GM18951 (cell line): ENCODE data around the gene HNRNPL.
"Not testable (repeated sequence)": the region's sequence is repeated elsewhere in the genome, so short reads cannot be mapped to it uniquely, and the experiment has no call there.

Source experiments
- POLR2A ChIP-seq: IDR thresholded peaks from 4 replicates; pipeline ENCODE4 v1.6.1; 2011; ENCODE audit warnings: mild to moderate bottlenecking; ENCODE audit not compliant: insufficient read length, insufficient read depth; ENCODE audit errors: extremely low read depth
- in situ Hi-C: fragments of 300-500 bp; cut with MboI; formaldehyde crosslinking; loops from one replicate; pipeline ENCODE4 v1.12.0; 2022; ENCODE audit warnings: low sequenced_read_pairs, mixed read lengths, inconsistent platforms; ENCODE audit not compliant: unreplicated experiment

The HNRNPL gene

DNA sequence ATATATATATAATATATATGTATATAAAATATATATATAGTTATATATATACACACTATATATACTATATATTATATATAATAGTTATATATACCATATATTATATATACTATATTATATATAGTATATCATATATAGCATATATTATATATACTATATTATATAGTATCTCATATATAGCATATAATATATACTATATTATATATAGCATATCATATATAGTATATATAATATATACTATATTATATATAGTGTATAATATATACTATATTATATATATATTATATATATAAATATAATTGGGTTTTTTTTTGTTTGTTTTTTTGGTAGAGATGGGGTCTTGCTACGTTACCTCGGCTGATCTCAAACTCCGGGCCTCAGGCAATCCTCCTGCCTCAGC, 11.6 kb upstream of the HNRNPL start:
- no peak for TF ChIP-seq POLR2A
- in situ Hi-C loops, result no loop called here

GRCh38 chr19:38859631-38860204, 9.9 kb upstream of the HNRNPL start:
- in situ Hi-C loops, result not testable (repeated sequence)

- no peak for TF ChIP-seq POLR2A
- in situ Hi-C loops, result no loop called here
Observed at GRCh38 chr19:38856813-38857212, 7.0 kb upstream of the HNRNPL start.

DNA sequence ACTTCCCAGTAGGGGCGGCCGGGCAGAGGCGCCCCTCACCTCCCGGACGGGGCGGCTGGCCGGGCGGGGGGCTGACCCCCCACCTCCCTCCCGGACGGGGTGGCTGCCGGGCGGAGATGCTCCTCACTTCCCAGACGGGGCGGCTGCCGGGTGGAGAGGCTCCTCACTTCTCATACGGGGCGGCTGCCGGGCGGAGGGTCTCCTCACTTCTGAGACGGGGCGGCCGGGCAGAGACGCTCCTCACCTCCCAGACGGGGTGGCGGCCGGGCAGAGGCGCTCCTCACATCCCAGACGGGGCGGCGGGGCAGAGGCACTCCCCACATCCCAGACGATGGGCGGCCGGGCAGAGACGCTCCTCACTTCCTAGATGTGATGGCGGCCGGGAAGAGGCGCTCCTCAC, 6.0 kb upstream of the HNRNPL start:
- in situ Hi-C loops, result not testable (repeated sequence)

GRCh38 chr19:38854961-38855360, 5.2 kb upstream of the HNRNPL start:
- in situ Hi-C loops, result not testable (repeated sequence)

- TF ChIP-seq POLR2A, result no peak
- in situ Hi-C loops, result no loop called here
Observed at GRCh38 chr19:38853214-38853613, 3.4 kb upstream of the HNRNPL start.

GRCh38 chr19:38852231-38853044, 2.7 kb upstream of the HNRNPL start:
- in situ Hi-C loops, result no loop called here
- peak; percentile 20 for TF ChIP-seq POLR2A

DNA sequence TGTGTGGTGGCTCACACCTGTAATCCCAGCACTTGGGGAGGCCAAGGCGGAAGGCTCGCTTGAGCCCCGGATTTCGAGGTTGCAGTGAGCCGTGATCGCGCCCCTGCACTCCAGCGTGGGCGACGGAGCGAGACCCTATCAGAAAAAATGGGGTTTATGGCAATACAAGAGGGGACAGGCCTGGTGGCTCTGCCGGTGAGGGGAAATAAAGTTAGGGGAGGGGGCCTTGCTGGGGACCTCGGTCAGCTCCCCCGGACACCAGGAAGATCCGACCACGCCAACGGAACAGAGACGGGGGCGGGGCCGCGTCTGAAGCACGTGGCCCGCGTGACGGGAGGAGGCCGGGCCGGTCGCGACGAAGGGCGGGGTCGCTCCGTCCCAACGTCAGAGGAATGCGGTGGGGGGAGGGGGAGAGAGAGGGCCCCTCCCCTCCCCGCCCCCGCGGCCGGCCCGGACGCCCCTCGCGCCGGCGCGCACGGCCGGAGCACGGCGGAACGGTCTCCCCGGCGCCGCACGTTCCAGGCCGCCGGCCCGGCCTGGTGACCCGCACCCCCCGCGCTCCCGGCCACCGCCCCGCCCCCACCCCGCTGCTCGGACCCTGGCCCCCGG, 1.9 kb upstream of the HNRNPL start:
- TF ChIP-seq POLR2A, result peak; percentile 67
- in situ Hi-C loops, result no loop called here

DNA sequence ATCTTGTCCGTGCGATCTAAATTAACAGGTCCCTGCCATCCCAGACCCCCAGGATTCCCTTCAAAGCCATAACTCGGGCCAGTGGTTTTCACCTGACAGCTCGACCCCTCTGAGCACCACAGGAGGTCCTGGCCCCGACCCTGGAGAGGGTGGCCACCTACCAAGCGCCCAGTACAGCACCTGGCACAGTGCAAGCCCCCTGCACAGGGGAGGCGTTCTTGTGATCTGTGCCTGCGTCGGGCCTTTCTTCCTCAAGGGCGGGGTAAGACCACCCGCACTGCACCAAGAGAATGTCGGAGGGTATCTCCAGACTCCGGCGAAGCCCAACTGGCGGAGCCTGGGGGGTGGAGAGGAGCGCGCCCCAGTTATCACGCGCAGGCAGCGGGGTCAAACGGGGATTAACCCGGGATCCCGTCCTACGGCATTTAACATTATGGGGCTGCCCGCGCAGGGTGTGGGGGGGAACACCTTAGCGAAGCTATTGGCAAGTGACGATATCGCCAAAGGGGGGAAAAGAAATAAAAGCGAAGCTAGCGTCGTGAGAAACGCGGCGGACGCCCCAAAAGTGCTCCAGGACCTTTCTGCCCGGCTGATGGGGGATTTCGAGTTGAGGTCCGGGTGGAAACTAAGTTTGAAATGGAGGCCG, 1.3 kb upstream of the HNRNPL start:
- in situ Hi-C loops, result no loop called here
- no peak for TF ChIP-seq POLR2A

DNA sequence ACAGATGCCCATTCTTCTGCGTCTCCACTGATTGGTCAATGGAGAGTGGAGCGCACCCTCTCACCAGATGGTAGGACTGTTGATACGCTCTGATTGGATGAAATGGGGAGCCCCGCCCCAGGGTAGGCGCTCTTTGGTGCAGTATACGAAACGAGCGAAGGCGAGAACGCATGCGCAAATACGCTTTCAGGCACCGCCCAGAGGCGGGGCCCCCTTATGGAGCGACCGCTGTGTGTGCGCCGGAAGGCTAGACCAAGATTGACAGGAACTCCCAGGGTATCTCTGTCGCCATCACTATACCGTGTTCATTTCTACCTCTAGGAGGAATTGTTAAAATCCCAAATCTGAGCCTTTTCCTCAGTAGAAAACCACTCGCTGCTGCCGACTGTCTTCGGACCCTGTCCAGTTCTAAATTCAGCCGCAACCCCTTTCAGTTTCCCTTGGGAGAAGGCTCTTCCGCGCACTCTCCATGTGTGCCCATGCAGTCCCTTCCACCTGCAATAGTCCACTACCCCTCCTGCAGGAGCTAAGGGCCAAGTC, 720 bp upstream of the HNRNPL start:
- in situ Hi-C loops, result no loop called here
- peak; percentile 79 for TF ChIP-seq POLR2A

GRCh38 chr19:38849147-38849859, 483 bp downstream of the HNRNPL start:
- TF ChIP-seq POLR2A, result no peak
- in situ Hi-C loops, result no loop called here

- in situ Hi-C loops, result no loop called here
- TF ChIP-seq POLR2A, result no peak
Observed at GRCh38 chr19:38848299-38849146, 1.3 kb downstream of the HNRNPL start.

- TF ChIP-seq POLR2A, result no peak
- in situ Hi-C loops, result no loop called here
Observed at GRCh38 chr19:38846097-38846496, 3.7 kb downstream of the HNRNPL start.
